GM20431 (cell line): ENCODE data around the gene ONECUT3.
"Not testable (repeated sequence)": the region's sequence is repeated elsewhere in the genome, so short reads cannot be mapped to it uniquely, and the experiment has no call there.

Experiments
- in situ Hi-C: fragments of 300-500 bp; cut with MseI, MboI; formaldehyde crosslinking; loops from one replicate; pipeline ENCODE4 v1.15.0; 2020; ENCODE audit warnings: low sequenced_read_pairs; ENCODE audit not compliant: unreplicated experiment

Gene ONECUT3

DNA sequence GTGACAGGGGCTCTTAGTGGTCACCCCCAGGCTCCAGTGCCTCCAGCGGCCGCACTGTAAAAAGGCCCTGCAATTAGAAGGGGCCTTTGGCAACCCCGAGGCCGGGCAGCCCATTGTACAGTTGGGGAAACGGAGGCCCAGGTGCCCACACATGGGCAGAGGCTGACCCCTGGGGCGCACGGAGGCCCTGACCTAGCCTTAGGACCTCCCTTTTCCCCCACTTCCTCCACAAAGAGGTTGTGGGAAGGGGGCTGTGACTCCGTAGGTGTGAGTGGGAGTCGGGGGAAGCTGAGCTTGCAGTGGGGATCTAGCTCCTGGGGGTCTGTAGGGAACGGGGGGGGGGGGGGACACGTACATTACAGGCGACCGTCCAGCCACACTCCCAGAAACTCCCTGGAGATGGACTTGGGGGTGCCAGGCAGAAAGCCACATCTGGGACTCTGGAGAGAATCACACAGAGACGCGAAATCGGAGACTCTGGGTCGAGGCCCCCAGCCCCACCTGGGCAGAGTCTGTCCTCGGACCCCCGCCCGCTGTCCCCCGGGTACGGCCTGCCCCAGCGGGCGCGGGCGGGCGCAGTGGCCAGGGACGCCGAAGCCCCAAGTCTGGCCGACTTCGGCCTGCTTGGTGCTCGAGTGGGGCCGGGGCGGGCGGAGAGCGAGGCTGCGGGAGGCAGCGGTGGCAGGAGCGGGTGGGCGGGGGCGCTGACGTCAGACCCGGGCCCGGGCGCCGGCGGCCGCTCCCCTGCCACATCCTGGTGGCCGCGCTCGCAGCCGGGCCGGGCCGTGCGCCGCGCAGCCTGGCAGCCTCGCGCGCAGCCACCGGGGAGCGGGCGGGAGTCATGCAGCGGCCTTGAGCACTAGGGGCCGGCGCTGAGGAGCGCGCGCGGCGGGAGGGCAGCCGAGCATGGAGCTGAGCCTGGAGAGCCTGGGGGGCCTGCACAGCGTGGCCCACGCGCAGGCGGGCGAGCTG, at the start of gene ONECUT3:
Gene ONECUT3 (plus strand): TSS at position 750 of the 972 bp plus-strand sequence. CDS start 157 bp downstream, at position 907.
- in situ Hi-C loops: no loop called here

DNA sequence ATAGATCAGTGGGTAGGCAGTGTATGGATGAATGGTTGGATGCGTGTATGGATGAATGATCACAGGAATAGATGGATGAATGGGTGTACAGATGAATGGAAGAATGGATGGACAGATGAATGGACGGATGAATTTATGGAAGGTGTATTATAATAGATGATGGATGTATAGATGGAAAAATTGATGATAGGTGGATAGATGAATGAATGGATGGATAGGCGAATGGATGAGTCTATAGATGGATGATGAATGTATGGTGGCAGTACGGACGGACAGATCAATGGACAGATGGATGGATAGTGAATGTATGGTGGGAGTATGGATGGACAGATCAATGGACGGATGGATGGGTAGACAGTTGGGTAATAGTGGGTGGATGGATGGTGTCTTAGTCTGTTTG, 49.0 kb upstream of the ONECUT3 start:
- in situ Hi-C loops: no loop called here

DNA sequence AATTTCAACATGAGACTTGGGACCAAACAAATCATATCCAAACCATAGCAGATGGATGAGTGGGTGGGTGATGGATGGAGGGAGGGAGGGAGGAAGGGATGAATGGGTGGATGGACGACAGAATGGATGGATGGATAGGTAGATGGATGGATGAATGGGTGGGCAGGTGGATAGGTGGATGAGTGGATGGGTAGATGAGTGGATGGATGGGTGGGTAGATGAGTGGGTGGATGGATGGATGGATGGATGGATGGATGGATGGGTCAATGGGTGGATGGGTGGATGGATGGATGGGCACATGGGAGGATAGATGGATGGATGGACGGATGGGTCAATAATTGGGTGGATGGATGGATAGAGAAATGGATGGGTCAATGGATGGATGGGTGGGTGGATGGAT, 47.9 kb upstream of the ONECUT3 start:
- in situ Hi-C loops: no loop called here

DNA sequence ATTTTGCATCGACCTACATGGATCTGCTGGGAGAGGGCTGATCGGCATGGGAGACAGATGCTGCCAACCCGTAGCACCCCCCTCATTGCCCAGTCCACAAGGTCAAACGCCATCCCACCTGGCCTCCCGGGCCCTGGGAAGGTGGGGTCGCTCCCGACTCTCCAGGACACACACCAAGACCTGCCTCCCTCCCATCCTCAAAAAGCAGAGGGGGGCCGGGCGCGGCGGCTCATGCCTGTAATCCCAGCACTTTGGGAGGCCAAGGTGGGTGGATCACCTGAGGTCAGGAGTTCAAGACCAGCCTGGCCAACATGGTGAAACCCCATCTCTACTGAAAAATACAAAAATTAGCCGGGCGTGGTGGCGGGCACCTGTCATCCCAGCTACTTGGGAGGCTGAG, 46.7 kb upstream of the ONECUT3 start:
- in situ Hi-C loops: not testable (repeated sequence)

DNA sequence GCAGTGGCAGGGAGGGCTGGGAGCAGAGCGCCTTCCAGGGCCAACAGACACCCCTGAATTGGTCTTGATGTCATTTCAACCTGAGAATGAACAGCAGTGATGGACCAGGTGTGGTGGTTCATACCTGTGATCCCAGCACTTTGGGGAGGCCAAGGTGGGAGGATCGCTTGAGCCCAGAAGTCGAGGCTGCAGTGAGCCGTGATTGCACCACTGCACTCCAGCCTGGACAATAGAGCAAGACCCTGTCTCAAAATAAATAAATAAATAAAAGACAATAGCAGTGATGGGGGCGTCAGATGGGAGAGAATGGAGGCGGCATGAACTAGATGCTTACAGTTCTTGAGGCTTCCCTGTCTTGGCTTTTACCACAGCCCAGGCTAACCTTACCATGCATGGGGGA, 46.1 kb upstream of the ONECUT3 start:
- in situ Hi-C loops: no loop called here

DNA sequence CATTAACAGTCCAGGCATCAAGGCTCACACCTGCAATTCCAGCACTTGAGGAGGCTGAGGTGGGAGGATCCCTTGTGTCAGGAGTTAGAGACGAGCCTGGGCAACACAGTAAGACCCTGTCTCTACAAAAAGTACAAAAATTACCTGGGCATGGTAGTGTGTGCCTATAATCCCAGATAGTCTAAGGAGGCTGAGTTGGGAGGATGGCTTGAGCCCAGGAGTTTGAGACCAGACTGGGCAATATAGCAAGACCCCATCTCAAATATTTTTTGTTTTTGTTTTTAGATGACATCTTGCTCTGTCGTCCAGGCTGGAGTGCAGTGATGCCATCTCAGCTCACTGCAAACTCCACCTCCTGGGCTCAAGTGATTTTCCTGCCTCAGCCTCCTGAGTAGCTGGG, 40.1 kb upstream of the ONECUT3 start:
- in situ Hi-C loops: no loop called here

DNA sequence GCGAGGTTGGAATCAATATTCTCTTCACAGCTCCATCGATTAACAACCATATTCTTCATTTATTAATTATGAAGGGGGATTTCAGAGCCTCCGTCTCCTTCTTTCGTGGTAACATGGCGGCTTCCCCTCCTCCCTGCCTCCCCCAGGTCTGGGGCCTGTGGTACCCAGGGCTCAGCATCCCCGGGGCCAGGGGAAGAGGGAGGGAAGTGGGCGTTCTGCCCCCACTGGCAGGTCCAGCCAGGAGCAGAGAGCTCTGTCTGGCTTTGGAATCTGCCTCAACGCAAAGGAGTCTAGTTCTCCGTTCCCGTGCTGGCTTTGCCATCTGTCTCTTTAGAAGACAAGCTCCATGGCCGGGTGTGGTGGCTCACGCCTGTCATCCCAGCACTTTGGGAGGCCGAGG, 37.8 kb upstream of the ONECUT3 start:
- in situ Hi-C loops: no loop called here

DNA sequence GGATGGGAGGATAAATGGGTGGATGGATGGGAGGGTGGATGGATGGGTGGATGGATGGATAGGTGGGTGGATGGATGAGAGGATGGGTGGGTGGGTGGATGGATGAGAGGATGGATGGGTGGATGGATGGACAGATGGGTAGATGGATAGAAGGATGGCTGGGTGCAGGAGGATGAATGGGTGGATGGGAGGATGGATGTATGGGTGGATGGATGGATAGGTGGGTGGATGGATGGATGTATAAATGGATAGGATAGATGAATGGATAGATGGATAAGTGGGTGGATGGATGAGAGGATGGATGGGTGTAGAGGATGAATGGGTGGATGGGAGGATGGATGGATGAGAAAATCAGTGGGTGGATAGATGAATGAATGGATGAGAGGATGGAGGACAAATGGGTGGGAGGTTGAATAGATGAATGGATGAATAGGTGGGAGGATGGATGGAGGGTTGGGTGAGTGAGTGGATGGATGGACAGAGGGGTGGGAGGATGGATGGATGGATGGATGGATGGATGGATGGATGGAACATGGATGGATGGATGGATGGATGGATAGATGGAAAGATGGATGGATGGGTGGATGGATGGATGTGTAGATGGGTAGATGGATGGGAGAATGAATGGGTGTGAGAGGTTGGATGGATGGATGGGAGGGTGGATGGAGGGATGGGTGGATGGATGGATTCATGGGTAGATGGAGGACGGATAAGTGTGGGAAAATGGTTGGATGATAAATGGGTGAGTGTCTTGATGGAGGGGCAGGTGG, 35.9 kb upstream of the ONECUT3 start:
- in situ Hi-C loops: no loop called here

DNA sequence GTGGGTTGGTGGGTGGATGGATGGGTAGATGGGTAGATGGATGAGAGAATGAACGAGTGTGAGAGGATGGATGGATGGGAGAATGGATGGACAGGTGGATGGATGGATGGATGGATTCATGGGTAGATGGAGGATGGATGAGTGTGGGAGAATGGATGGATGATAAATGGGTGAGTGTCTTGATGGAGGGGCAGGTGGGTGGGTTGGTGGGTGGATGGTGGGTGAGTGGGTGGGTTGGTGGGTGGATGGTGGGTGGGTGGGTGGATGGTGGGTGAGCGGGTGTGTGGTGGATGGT, 35.4 kb upstream of the ONECUT3 start:
- in situ Hi-C loops: no loop called here

DNA sequence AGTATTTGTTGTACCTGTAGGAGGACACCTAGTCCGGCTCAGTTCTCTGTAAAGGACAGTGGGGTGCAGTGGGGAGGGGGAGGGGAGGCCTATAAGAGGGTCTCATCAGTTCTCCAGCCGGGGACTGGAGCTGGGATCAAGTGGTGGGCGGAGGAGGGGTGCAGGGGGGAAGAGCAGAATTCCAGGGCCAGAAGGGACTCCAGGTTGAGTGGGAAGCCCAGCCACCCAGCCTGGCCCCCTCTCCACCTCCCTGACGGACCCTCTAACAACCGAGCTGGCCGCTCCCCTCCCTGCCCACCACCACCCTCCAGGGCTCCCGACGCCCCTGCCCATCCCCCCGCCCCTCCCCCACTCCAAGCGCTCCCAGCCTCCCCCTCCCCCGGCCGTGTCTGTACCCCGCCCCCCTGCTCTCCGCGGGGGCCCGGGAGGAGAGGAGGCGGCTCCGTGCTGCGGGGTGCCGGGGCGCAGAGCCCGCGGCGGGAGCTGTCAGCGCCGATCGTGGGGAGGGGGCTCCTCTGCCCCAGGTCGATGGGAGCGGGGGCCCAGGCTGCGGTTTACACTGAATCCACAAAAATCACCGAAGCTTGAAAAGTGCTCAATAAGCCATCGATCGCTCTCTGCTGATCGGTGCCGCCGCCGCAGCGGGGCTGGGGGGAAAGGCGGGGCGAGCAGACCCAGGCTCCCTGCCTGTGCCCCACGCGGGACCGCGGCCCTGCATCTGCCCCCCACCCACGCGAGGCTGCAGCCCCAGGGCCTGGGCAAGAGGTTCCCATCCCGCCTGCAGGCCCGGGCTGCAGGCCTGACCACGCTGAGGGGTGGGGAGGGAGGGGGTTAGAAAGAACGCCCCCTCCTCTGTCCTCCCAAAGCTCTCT, 34.6 kb upstream of the ONECUT3 start:
- in situ Hi-C loops: no loop called here

DNA sequence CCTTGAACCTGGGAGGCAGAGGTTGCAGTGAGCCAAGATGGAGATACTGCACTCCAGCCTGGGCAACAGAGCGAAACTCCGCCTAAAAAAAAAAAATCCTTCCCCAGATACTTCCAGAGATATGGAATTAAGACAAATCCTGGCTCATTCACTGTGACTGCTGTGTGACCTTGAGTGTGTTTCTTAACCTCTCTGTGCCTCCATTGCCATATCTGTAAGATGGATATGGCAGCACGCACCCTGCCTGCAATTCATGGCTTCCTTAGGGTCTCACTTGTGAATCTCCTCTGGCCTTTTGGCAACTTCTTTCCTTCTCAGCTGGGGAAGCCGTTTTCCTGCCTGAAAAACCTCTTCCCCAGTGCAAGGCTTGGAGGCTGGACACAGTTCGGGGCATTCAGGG, 33.8 kb upstream of the ONECUT3 start:
- in situ Hi-C loops: no loop called here

DNA sequence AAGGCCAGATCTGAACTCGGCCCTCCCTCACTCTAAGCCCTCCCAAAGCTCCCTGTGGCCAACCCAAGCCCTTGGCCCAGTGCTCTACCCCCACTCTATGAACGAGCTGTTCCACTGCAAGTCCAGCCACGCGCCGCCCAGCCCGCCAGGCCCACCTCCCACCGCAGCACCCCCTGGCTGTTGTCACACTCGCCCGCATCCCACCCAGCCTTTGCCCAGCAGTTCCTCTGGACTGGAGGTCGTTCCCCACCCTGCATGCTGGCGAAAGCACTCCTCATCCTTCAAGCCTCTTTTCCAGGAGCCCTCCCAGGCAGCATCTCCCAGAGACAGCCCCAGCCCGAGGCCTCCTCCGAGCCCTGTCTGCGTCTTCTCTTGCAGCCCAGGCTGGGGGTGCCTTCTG, 33.1 kb upstream of the ONECUT3 start:
- in situ Hi-C loops: no loop called here

DNA sequence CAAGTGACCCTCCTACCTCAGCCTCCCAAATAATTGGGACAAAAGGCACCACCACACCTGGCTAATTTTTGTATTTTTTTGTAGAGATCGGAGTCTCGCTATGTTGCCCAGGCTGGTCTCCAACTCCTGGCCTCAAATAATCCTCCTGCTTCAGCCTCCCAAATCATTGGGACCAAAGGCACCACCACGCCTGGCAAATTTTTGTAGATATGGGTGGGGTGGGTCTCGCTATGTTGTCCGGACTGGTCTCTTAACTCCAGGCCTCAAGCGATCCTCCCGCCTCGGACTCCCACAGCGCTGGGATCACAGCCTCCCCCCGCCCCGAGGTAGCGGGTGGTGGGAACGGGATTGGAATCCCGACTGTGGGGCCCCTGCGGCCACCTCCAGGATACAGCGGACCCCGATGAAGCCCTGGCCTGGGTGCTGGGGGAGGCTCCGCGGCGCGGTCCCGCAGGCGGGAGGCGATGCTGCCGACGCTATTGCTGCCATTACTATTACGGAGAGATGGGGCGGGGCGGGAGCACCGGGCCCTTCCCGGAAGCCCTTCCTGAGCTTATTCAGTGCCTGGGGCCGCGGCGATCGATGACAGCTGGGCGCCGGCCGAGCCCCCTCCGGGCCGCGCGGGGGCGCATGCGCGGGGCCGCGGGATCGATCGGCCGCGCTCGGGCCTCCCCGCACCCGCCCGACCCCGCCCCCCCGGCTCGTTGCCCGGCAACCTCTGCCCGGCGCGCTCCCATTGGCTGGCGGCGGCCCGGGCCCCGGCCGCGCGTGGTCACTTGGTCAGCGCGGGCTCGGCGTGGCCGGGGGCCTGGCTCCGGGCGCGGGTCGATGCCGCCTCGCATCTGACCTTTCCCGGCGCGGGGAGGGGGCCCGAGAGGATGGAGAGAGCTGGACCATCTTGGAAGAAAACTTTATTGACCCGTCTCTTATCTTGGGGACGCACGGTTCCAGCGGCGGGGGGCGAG, 27.9 kb upstream of the ONECUT3 start:
- in situ Hi-C loops: no loop called here

DNA sequence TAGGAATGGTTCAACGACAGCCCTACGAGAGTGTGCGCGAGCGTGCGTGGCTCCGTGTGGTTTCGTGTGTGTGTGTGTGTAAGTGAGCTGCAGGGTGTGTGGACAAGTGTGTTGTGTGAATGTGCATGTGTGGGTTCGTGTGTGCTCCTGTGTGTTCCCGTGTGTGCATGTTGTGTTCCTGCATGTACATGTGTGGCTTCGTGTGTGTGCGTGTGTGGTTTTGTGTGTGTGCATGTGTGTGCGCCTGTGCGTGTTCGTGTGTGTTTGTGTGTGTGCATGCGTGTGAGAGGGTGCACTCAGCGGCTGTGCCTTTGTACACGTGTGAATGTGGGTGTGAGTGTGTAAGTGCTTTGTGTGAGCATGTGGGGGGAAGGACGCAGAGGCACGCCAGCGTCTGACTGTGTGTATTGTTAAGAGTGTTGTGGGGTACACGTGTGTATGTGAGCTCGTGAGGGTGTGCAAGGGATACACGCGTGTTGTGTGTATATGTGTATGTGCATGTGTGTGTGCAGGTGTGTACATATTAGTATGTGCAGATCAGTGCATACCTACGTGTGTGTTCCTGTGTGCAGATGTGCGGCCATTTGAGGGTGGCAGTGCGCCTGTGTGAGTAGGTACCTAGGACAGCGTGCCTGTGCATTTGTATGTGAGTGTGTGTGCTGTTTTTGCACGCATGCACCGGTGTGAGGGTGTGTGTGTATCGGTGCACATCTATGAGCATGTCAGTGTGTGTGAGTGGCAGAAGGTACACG, 24.3 kb upstream of the ONECUT3 start:
- in situ Hi-C loops: no loop called here

DNA sequence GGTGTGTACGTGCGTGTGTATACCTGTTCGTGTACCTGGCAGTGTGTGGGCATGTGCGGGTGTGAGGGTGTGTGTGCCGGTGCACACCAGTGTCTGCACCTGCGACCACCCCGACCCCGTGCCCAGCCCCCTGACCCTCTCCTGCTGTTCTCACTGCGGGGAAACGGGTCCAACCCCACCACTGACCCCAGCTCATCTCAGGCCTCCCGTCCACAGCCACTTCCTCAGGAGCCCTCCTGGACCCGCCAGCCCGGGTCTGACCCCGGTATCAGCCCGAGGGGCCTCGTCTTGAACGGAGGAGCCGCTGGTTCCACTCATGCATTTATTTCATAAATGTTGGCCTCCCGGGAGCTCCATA, 23.8 kb upstream of the ONECUT3 start:
- in situ Hi-C loops: no loop called here

DNA sequence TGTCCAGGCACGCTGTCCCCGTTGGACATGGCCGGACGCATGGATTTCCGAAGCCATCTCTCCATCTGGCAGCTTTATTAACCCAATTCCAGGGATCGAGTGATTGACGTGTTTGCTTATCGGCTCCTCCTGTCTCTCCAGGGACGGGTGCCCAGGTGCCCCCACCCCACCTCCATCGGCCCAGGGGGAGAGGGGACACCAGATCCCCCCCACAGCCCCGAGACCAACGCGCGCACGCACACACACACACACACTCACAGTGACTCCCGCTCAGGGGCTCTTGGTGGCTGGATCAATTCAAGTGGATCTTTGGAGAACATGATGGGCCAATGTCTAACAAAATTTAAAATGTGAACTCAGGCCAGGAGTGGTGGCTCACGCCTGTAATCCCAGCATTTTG, 23.1 kb upstream of the ONECUT3 start:
- in situ Hi-C loops: no loop called here

DNA sequence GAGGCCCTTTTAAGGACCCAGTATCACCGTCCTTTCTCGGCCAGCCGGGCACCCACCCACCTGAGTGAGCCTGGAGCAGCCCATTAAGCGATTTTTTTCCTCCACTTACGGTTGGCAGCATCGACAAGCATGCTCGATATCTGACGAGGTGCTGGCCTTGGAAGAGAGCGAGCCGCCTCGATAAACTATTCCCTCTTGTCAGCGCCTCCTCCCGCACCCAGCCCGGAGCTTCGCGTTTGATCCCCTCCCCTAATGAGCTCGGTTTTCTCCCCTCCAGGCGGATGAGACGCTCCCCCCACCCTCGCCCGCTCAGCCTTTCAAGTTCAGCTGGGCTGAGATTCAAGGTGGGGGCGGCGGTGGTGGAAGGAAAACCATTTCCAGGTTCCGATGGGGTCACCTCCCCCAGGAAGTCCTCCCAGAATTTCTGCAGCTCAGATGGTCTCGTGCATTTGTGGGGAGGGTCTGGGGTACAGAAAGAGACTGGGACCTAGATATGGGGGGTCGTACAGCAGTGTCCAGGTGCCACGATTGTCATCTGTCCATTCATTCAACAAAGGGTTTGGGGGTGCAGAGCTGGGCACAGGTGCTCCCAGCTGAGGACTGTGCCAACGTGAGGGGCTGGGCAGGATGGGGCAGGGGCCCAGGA, 18.9 kb upstream of the ONECUT3 start:
- in situ Hi-C loops: no loop called here

DNA sequence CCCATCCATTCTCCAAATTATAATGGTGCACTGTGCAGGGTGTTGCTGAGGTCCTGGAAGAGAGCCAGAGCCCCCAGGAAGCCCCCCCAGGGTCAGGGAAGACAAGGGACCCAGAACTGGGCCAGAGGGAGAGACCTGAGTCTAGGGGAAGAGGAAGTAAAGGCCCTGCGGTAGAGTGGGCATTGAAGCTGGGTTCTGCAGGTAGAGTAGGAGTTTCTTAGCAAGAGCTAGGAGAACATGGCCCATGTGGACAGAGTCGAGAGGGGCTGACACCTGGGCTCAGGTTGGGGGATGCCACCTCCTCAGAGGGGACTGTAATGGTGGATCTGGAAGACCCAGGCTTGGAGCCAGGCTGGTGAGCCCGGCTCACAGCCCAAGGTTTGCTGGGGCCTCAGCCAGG, 17.0 kb upstream of the ONECUT3 start:
- in situ Hi-C loops: no loop called here
